ENCODE results near the gene SH3YL1.

Gene SH3YL1

DNA sequence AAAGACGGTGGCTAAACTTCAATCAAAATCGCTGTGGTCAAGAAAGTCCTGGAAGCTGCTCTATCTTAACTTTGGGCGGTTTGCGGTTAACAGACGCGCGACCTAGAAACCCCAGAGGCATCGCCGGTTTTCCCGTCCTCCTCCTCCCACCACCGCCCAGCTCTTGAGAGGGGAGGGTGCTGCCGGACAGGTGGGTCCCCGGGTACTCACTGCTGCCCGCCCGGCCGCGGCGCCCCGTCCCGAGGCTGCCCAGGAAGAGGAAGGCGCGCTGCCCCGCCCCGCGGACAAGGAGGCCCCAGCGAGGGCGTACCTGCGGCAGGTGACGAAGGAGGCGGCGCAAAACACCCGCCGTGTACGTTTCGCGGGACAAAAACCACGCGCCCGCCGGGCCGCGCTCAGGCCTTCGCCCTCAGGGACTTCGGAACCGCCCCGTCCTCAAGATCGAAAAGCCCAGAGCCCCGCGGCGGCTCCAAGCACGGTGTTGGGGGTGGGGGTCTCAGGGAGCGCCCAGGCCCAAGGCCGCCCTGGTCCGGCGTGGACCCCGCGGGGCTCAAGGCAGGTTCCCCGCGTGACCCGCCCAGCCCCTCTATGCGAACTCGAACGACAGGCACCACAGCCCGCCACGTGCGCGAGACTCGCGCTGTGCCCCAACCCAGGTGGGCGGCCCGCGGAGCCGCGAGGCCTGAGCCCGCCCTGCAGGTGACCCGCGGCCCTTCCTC, at the start of gene SH3YL1:
Gene SH3YL1, minus strand, starts transcription at position 259 of the 719 bp plus-strand sequence. Its CDS starts 48 bp downstream, at position 211.
- DNase-seq = no peak

DNA sequence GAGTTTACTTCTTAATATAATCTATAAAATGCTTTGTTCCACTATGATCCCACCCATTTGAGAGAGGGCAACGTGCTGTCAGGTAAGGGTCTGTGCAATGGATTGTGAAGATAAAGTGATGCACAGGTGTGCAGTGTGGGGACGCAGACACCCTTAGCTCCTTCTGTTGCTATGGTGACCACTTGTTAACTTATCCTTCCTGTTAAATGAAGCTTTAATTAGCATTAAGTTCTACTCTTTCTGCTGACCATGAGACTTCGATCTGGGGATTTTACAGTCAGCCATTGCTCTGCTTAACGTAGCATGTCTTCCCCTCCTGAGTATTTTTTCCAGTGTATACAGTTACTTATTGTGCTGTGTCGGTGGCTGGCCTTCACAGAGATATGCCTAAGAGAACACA, 47.2 kb upstream of the SH3YL1 start:
- no peak for DNase-seq

DNA sequence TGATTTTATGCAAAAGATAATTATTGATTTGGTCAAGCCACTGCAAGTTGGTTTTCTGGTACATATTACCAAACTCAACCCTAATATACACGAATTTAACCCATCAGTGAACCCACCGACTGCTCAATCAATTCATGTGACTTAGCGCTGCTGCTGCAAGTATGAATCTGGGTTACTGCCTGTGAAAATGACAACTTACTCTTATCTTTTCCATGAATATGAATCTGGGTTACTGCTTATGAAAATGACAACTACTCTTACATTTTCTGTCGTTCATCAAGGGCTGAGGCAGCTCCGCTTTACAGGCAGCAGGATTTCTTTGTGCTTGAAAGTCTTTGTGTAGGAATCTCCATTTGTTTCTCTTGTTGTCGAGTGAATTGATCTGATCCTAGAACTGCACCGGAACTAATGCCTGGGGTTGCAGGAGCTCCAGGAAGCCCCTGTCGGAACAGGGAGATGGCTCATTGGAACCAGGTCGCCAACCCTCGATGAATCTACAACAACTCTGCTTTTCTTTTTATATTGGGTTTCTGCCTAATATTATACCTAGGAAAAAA, 46.2 kb upstream of the SH3YL1 start:
- no peak for DNase-seq

DNA sequence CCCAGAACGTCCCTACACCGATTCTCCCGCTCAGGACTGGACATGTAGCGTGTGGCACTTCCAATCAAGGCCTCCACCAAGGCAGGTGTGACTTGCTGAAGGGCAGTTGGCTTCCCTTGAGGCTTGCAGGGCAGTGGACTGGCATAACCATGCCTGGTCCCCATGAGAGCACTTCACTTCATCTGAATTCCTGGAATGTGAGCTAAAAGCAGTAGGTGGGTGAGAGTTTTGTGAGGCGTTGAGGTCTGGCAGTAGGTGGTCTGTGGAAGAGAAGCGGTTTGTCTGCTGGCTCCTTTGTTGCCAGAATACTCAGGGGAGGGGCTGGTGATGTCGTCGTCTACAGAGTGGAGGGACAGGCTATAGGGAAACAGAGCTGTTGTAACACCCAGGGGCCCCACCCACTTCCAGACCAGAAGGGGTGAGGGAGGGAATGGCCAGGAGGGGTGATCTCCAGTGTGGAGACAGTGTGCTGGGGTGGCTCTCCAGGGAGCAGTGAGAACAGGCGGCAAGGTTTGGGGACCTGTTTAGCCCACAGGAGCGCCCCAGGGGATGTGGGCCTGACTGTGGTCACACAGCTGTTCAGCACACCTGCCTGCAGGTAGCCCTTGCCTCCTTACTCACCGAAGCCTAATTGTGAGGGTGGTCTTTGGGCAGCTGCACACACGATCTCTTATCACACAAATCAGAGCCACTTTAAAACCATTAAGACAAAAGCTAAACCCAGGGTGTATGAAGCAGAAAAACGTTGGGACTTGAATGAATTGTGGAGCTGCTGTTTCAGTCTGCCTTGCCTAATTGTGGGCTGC, 45.5 kb upstream of the SH3YL1 start:
- no peak for DNase-seq

DNA sequence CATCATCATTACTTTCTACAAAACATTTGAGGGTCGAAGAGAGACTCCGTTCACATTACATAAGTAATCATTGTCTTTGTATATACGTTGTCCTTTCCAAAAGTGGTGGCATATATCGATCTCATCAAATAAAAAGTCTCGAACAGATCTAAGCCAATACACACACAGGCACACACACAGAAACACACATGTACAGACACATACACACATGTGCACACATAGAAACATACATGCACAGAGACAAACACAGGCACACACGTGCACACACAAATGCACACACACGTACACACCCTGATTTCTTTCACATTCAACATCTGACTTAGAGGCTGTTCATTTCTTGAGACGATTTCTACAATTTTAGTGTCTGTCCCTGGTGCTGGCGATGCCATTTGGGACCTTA, 41.5 kb upstream of the SH3YL1 start:
- DNase-seq = no peak

GRCh38 chr2:296354-296753, 32.5 kb upstream of the SH3YL1 start:
- DNase-seq = no peak

DNA sequence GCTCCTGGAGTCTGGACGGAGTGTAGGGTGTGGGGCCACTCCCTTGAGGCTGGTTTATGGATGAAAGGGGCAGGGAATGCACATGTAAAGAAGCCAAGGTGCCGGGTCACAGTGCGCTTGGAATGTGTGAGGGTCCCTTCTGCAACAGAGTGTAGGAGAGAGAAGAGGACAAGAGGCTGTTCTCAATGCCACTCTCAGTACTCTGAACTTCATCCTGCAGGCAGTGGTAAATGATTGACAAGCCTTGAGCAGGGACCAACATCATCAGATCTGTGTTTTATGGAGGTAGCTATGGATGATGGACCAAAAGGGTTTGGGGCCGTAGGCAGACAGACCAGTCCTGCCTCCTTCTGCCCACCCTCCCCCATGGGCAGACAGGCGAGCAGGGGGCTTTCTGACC, 31.3 kb upstream of the SH3YL1 start:
- DNase-seq = no peak

GRCh38 chr2:290090-290722, 26.4 kb upstream of the SH3YL1 start:
- DNase-seq = no peak

GRCh38 chr2:289362-290089, 25.7 kb upstream of the SH3YL1 start:
- DNase-seq = no peak

- no peak for DNase-seq
Observed at GRCh38 chr2:288758-289361, 25.0 kb upstream of the SH3YL1 start.

DNA sequence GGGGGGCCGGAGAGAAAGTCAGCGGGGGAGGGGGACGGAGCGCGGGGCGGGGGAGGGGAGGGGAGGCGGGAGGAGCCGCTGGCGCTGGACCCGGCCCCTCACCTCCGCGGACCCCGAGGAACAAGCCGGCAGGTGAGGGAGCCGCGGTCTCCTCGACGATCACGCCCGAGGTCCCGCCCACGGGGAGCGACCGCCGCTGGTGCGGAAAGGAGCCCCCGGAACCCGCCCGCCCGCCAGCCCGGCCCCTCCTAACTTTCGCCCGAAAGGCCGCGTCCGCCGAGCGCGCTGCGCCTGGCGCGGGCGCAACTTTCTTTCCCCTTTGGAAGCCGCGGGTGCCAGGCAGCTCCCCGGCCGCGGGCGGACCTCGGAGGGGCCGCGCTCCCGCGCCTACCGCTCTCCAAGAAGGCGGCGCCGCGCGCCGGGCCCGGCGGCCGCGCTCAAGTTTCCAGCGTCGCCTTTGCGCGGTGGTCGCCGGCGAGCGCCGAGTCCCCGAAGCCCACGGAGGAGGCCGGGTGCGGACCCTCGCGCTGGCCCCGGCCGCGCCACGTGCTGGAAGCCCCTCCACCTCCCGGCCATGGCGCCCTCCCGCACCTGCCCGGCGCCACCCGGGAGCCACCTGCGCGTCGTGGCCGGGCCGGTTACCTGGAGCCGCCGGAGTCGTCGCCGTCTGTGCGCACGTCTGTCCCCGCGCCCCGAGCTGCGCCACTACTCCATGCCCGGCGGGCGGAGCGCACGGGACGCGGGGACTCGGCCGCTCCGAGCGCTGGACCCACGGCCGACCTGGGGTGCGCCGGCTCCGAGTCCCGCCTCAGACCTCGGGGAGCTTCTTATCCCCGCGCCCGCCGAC, 24.3 kb upstream of the SH3YL1 start, which contains the start of gene ALKAL2:
Gene ALKAL2, minus strand, starts transcription at position 181 of the 847 bp plus-strand sequence. CDS start 256 bp downstream, outside the sequence.
- no peak for DNase-seq

DNA sequence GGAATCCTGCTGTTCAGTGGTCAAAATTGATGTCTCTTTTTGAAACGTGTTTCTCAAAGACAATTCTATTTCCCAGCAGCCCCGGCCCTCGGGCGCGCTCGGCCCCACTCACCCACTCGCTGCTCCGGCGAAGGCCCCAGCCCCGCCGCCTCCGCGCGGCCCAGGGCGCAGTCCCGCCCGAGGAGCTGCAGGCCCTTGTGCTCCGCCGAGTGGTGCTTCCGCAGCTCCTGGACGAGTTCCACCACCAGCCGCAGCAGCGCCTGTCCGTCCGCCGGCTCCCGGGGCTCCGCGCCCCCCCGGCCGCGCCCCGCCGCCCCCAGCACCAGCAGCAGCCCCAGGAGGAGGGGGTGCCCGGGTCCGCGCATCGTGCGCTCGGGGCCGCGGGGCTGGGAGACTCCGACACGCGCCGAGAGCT, 23.6 kb upstream of the SH3YL1 start:
- DNase-seq = no peak

GRCh38 chr2:286774-287392, 23.1 kb upstream of the SH3YL1 start:
- no peak for DNase-seq

DNA sequence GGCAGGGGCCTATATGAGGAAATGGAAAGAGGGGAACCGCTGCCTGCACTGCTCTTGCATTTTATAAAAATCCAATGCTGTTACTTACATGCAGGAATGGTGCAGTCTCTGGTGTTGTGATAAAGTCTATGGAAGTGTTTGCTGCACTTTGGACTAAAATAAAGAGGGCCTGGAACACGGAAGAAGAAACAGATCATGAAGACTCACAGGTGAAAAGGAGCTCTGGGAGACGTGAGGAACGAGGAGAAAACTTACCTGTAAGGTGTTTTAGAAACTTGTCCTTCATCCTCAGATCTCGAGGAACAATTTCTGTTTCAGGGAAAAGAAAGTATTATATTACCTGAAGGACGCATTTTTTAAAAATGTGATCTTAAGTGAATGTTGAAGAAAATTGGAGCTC, 22.2 kb upstream of the SH3YL1 start:
- DNase-seq = no peak

GRCh38 chr2:285531-285930, 21.7 kb upstream of the SH3YL1 start:
- DNase-seq = no peak

DNA sequence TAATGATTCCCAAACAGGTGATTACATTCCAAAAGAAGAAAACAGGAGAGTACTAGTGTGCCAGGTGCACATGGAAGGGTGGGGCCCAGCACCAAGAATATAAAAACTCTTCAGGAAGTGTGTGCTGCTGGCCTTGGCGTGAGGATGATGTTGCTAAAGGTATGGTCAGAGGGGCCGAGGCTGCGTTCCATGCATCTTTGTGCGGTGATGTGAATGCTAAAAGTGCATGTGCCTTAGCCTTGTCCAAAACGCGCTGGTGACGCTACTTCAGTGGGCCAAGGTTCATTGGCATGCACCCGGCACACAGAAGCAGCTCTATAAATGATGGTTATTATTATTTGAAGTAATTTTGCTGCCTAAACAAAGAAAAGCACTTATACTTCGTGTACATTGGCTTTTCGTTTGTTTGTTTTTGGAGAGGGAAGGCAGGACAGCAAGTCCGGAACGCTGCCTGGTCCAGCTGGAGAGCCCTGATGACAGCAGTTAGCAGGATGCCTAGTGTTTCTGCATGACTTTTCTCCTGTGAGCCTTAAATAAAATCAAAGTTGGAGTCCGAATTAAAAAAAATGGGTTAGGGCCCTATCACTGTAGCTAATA, 21.2 kb upstream of the SH3YL1 start:
- no peak for DNase-seq

DNA sequence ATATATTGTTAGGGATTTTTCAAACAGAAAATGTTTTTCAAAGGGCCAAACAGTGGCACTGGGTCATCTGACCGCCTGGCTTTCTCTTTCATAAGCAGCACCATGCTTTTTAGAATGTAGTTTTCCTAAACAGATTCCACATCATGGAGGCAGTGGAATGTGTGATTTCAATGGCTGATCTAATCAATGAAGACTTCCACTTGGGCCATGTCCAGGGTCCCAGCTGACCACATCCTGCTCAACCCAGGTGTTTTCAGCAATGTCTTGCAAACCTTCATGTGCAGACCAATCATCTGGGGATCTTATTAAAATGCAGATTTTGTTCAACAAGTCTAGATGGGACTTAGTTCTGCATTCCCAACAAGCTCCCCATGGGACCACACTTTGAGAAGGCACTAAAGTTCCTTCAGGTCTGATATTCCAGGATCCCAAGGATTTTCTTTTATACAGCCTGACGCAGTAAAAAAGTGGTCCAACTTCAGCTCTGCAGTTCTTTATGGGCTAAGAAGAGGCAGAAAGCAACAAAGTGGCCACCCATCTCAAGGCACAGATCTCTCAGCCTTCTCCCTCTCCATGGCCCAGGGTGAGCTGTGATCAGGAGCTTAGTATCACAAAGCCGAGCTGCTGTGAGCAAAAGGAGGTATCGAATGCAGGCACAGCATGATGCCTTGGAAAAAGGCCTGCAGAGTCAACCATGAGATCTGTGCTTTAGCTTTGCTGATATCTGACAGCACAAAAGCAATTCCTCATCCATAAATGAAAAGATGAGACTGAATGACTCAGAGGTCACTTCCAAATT, 20.4 kb upstream of the SH3YL1 start:
- DNase-seq = no peak

DNA sequence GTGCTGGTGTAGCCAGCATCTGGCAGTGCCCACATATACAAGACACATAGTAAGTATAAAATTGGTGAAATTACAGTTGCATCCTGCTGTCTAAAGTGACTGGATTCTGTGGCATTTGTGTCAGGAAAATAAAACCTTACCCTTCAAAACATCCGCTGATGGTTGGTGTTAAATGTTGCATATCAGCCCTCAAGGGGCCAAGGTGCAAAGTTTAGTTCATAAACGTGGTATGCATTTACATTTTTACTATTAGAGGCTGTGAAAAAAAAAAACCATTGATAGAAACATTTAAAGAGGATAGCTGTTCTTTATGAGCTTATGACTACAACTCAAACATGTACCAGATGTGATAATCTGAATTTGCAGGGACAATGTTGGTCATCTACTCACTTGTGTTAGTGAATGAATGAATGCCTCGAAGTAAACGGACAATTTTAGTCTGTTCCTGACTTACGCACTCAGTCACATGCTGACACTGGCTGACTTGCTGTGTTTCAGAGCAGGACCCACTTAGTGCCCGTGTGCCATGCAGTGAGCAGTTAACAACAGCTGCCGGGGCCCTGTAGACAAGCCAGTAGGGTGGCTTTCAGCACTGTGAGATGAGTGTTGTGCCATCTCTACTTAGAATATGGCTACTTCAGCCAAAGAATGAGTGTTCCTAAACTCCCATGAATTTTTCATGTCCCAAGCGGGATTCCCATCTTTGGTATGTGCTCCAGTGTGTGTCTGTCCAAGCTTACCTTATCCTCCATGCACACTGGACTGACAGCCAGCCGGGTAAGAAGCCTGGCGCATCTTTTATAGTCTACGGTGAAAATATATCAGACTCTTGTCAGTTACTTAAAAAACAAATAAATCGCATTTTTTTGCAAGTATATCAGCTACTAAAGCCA, 18.8 kb upstream of the SH3YL1 start:
- DNase-seq = no peak
